Neural progenitor cell (in vitro differentiated cells): ENCODE results near the gene PTGR1.

Experiments
- EZH2 ChIP-seq: fragments of 200-600 bp; sonication (generic); IDR thresholded peaks from 2 replicates; pipeline ENCODE4 v1.6.1; 2017; ENCODE audit warnings: antibody characterized with exemption, mild to moderate bottlenecking, moderate library complexity
- TF ChIP-seq, protein P1 (sequence below): fragments of 200-600 bp; sonication (generic); IDR thresholded peaks from 2 replicates; pipeline ENCODE4 v1.5.1; 2017; ENCODE audit warnings: antibody characterized with exemption, mild to moderate bottlenecking

DNA sequence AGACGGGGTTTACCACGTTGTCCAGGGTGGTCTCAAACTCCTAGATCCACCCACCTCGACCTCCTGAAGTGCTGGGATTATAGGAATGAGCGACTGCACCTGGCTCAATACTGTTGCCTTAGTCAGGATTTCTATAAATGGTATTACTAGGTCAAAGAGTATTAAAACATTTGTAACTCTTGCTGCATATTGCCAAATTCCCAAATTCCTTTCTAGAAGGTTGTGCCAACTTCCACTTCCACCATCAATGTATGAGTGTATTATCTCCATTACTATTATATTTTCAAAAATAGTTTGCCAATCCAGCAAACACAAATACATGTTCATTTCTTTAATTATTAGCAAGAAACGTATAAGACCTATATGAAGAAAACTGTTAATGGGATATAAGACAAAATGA lies 10.6 kb downstream of the PTGR1 start:
- TF ChIP-seq, protein P1, sequence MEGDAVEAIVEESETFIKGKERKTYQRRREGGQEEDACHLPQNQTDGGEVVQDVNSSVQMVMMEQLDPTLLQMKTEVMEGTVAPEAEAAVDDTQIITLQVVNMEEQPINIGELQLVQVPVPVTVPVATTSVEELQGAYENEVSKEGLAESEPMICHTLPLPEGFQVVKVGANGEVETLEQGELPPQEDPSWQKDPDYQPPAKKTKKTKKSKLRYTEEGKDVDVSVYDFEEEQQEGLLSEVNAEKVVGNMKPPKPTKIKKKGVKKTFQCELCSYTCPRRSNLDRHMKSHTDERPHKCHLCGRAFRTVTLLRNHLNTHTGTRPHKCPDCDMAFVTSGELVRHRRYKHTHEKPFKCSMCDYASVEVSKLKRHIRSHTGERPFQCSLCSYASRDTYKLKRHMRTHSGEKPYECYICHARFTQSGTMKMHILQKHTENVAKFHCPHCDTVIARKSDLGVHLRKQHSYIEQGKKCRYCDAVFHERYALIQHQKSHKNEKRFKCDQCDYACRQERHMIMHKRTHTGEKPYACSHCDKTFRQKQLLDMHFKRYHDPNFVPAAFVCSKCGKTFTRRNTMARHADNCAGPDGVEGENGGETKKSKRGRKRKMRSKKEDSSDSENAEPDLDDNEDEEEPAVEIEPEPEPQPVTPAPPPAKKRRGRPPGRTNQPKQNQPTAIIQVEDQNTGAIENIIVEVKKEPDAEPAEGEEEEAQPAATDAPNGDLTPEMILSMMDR: no peak
- TF ChIP-seq EZH2: no peak
